WI38 (cell line): ENCODE measurements around the gene HTT-AS.
A peak's percentile ranks its signal among the peaks of the same experiment; 100 is the strongest.
"Not testable (repeated sequence)": the region's sequence is repeated elsewhere in the genome, so short reads cannot be mapped to it uniquely, and the experiment has no call there.

Experiments used
- H3K4me3 ChIP-seq: 2 replicates; pipeline ENCODE4 v1.5.1; 2011; ENCODE audit warnings: low read depth, mild to moderate bottlenecking, control low read depth, low read length
- TF ChIP-seq, protein P1 (sequence below): IDR thresholded peaks from 2 replicates; pipeline ENCODE4 v1.5.1; 2012; ENCODE audit warnings: low read depth, mild to moderate bottlenecking, control low read depth, low read length

HTT-AS gene

DNA sequence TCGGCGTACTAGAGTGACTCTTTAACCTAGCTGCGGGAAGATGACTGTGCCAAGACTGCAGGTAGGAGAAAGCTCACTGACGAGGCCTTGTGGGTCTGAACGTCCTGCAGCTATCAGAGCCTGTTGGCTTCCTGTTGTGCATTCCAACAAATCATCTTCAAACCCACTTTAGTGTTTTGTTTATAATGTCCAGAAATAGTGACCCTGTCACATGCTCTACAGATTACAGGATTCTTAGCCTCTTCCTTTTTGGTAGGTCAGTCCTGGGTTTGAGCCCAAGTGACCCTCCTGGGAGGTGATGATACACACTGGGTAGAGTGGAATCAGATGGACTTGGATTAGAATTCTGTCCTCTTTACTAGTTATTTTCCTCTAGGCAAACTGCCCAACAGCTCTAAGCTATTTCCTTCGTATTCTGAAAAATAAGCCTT, 33.4 kb upstream of the HTT-AS start:
- TF ChIP-seq, protein P1, sequence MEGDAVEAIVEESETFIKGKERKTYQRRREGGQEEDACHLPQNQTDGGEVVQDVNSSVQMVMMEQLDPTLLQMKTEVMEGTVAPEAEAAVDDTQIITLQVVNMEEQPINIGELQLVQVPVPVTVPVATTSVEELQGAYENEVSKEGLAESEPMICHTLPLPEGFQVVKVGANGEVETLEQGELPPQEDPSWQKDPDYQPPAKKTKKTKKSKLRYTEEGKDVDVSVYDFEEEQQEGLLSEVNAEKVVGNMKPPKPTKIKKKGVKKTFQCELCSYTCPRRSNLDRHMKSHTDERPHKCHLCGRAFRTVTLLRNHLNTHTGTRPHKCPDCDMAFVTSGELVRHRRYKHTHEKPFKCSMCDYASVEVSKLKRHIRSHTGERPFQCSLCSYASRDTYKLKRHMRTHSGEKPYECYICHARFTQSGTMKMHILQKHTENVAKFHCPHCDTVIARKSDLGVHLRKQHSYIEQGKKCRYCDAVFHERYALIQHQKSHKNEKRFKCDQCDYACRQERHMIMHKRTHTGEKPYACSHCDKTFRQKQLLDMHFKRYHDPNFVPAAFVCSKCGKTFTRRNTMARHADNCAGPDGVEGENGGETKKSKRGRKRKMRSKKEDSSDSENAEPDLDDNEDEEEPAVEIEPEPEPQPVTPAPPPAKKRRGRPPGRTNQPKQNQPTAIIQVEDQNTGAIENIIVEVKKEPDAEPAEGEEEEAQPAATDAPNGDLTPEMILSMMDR = no peak
- H3K4me3 ChIP-seq = no peak overlapping the region

DNA sequence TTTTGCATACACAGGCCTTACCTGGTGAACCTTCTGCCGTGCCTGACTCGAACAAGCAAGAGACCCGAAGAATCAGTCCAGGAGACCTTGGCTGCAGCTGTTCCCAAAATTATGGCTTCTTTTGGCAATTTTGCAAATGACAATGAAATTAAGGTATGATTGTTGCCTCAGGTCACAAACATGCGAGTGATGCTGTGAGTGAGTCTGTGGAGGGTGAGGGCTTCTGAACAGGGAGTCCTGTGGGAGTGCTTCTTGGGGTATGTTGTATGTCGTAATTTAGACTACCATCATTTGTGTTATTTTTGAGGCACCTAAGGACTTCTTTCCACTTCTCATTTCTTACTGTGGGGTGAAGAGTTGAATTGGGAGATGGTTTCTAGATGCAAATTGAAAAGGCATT, 32.9 kb upstream of the HTT-AS start:
- TF ChIP-seq, protein P1 = no peak
- no peak overlapping the region for H3K4me3 ChIP-seq

DNA sequence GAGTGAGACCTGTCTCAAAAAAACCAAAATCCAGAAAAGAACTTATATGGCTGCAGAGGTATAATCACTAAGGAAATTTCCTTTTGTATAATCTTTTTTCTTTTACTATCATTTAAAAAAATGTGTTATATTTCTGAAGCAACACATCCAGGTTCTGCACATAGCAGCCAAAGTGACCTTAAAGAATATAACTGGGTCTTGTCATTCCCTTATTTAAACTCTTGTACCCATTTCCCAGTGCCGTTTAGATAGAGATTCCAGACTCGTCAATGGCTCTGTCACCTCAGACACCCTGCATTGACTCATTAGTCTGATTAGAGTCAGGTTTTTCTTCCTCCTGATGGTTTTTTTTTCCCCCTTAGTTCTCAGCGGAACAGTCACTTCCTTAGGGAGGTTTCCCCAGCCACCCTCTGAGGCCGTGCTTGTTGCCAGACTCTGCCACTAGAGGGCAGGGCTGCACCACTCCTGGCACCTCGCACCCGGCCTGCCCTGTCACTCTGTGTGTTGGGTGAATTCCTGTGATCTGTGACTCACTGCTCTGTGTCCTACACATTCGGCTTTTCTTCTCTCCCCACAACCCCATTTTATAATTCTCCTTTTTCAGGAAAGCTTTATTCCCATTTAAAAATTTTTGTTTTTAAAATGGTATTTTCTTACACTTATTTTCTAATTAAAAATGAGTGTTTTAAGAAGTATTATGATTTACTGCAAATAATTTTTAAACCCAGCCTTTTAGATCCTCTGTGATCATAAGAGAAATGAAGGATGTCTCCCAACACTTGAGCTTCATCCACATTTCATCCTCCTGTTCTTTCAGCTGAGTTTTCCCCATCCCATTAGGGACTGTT, 32.2 kb upstream of the HTT-AS start:
- no peak overlapping the region for H3K4me3 ChIP-seq
- TF ChIP-seq, protein P1 = peak; percentile 96

DNA sequence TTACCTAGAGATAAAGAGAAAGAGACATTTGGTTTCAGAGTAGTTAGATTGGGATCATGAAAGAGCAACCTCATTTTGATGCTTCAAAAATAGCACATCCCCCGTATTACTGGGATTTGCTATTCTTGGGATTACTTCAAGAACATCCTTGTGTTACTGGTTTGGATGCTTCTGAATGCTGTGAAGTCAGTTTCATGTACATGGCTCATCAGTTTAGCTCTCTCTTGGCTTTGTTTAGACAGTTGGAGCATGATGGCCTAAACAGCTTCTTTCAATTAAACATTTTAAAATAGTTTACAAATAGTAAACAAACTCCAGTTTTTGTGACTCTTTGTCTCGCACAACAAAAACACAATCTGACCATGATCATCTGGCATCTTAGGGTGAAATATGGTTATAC, 24.0 kb upstream of the HTT-AS start:
- TF ChIP-seq, protein P1 = no peak
- H3K4me3 ChIP-seq = no peak overlapping the region

DNA sequence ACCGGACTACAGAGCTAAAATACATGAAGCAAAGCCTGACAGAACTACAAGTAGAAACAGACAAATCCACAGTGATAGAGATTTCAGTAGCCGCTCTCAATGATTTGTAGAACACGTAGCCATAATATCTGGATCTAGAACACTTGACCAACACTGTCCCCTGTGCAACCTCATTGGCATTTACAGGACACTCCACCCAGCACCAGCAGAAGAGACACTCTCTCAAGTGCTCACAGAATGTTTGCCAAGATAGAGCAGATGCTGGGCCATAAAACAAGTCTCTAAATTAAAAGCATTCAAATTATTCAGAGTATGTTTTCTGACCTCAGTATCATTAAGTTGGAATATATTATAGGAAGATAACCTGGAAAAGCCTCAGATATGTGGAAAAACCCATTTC, 21.9 kb upstream of the HTT-AS start:
- TF ChIP-seq, protein P1 = no peak
- H3K4me3 ChIP-seq = no peak overlapping the region

DNA sequence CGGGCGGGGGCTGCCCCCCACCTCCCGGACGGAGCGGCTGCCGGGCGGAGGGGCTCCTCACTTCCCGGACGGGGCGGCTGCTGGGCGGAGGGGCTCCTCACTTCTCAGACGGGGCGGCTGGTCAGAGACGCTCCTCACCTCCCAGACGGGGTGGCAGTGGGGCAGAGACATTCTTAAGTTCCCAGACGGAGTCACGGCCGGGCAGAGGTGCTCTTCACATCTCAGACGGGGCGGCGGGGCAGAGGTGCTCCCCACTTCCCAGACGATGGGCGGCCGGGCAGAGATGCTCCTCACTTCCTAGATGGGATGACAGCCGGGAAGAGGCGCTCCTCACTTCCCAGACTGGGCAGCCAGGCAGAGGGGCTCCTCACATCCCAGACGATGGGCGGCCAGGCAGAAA, 20.4 kb upstream of the HTT-AS start:
- not testable (repeated sequence) for H3K4me3 ChIP-seq

DNA sequence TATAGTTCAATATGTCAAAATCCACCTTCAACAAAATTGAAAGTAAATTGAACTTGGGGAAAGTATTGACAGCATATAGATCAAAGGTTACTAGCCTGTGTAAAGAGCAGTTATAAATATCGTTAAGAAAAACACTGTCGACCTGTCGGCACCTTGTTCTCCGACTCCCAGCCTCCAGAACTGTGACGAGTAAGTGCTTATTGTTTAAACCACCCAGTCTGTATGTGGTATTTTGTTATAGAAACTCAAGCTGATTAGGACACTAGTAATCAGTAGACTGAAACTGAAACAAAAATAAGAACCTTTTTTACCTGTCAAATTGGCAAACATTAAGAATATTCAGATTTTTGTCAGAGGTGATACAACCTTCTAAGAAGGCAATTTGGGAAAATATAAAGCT, 17.1 kb upstream of the HTT-AS start:
- TF ChIP-seq, protein P1 = no peak

More for the DNA sequence above, 17.1 kb upstream of the HTT-AS start:
- no peak overlapping the region for H3K4me3 ChIP-seq
